AG09309 (cell line): ENCODE results near the gene FKBP6.

Source experiments
- DNase-seq: peaks from one replicate; pipeline ENCODE4 v3.0.0-alpha.2; 2010; ENCODE audit warnings: low read depth
- H3K4me3 ChIP-seq: 2 replicates; pipeline ENCODE4 v1.5.1; 2011; ENCODE audit warnings: mild to moderate bottlenecking, low read depth, low read length, moderate library complexity; ENCODE audit not compliant: control insufficient read depth
- CTCF ChIP-seq: IDR thresholded peaks from 2 replicates; pipeline ENCODE4 v1.5.1; 2011; ENCODE audit warnings: mild to moderate bottlenecking, low read depth, low read length, inconsistent platforms; ENCODE audit not compliant: insufficient read depth, control insufficient read depth; ENCODE audit errors: missing control alignments

FKBP6 gene

GRCh38 chr7:73345951-73346350 lies 18.0 kb downstream of the FKBP6 start:
- TF ChIP-seq CTCF = no peak
- DNase-seq = no peak
- H3K4me3 ChIP-seq = no peak overlapping the region

GRCh38 chr7:73349763-73350162 lies 21.8 kb downstream of the FKBP6 start:
- TF ChIP-seq CTCF = no peak
- H3K4me3 ChIP-seq = no peak overlapping the region
- no peak for DNase-seq

GRCh38 chr7:73350306-73351068 lies 22.5 kb downstream of the FKBP6 start:
- H3K4me3 ChIP-seq = no peak overlapping the region
- TF ChIP-seq CTCF = no peak
- DNase-seq = no peak

- DNase-seq = no peak
- no peak for TF ChIP-seq CTCF
- H3K4me3 ChIP-seq = no peak overlapping the region
Observed at GRCh38 chr7:73351447-73352167, 23.6 kb downstream of the FKBP6 start.

- no peak for TF ChIP-seq CTCF
- H3K4me3 ChIP-seq = no peak overlapping the region
- no peak for DNase-seq
Observed at GRCh38 chr7:73352784-73353183, 24.8 kb downstream of the FKBP6 start.

- no peak overlapping the region for H3K4me3 ChIP-seq
- DNase-seq = no peak
- no peak for TF ChIP-seq CTCF
Observed at GRCh38 chr7:73353243-73353642, 25.3 kb downstream of the FKBP6 start.
